Activated T-cell treated with anti-CD3 and anti-CD28 coated beads, Interleukin-2, amount 50 U/mL, for 4 hours (primary cell): ENCODE measurements around the gene ADAMTS6. TPM values are rescaled to one million over a fixed set of nuclear protein-coding genes. Genes with fewer than 3 reads are reported as not detected.
"Not testable (repeated sequence)": the region's sequence is repeated elsewhere in the genome, so short reads cannot be mapped to it uniquely, and the experiment has no call there.

ENCODE experiments used
- ATAC-seq, 2 donors: fragments of 200-7000 bp; cut with Tn5 transposase; one replicate each; pipeline ENCODE4 v1.10.0; 2021
- DNase-seq: peaks from one replicate; pipeline ENCODE4 v3.0.0-alpha.2; 2020
- H3K27me3 Mint-ChIP-seq: one replicate; pipeline ENCODE4 v1.8.0; 2021; ENCODE audit warnings: low read depth, mixed read lengths
- H3K36me3 Mint-ChIP-seq: one replicate; pipeline ENCODE4 v1.8.0; 2022; ENCODE audit warnings: mixed read lengths; ENCODE audit not compliant: insufficient read depth
- H3K4me1 Mint-ChIP-seq: one replicate; pipeline ENCODE4 v1.8.0; 2021; ENCODE audit warnings: low read depth, mixed read lengths
- H3K4me3 Mint-ChIP-seq: one replicate; pipeline ENCODE4 v1.8.0; 2021; ENCODE audit warnings: mild to moderate bottlenecking, moderate library complexity, mixed read lengths
- H3K9me3 Mint-ChIP-seq: one replicate; pipeline ENCODE4 v1.8.0; 2021; ENCODE audit warnings: mixed read lengths
- total RNA-seq, 3 donors: library from RNA; stranded (reverse); gene quantifications; one replicate each; pipeline ENCODE4 v1.2.1, GENCODE V29; 2021

Gene ADAMTS6
- total RNA-seq, 3 donors from 2014 or later = 0.27 to 0.63 (median 0.61) TPM

- DNase-seq (no peak), ATAC-seq (no peak)
- Mint-ChIP-seq H3K4me1 (no peaks in the 10 kb centered on the region), H3K36me3 (peaks cover 2% of the 10 kb centered on the region), H3K4me3 (no peak overlapping the region), H3K27me3 (peaks cover 3% of the 10 kb centered on the region), H3K9me3 (peaks cover 2% of the 10 kb centered on the region)
Observed at GRCh38 chr5:65441800-65442199, 39.9 kb downstream of the ADAMTS6 start.

GRCh38 chr5:65440456-65440855, 41.3 kb downstream of the ADAMTS6 start:
- H3K4me3 Mint-ChIP-seq = no peak overlapping the region

GRCh38 chr5:65434122-65434521, 47.6 kb downstream of the ADAMTS6 start:
- no peak overlapping the region for H3K4me3 Mint-ChIP-seq
- DNase-seq (no peak), ATAC-seq (no peak)
- no peaks in the 10 kb centered on the region for H3K4me1 Mint-ChIP-seq
- H3K9me3 Mint-ChIP-seq = peaks cover 3% of the 10 kb centered on the region
- H3K27me3 Mint-ChIP-seq = peaks cover 5% of the 10 kb centered on the region
- no peaks in the 10 kb centered on the region for H3K36me3 Mint-ChIP-seq

More at GRCh38 chr5:65440456-65440855, 41.3 kb downstream of the ADAMTS6 start:
- H3K4me1 Mint-ChIP-seq = no peaks in the 10 kb centered on the region
- ATAC-seq (no peak), DNase-seq (no peak)
- peaks cover 2% of the 10 kb centered on the region for H3K36me3 Mint-ChIP-seq
- H3K27me3 Mint-ChIP-seq = peaks cover 3% of the 10 kb centered on the region
- peaks cover 3% of the 10 kb centered on the region for H3K9me3 Mint-ChIP-seq

GRCh38 chr5:65426656-65427055, 55.1 kb downstream of the ADAMTS6 start:
- H3K36me3 Mint-ChIP-seq = no peaks in the 10 kb centered on the region
- DNase-seq (no peak), ATAC-seq (no peak)
- H3K4me1 Mint-ChIP-seq = no peaks in the 10 kb centered on the region
- H3K4me3 Mint-ChIP-seq = no peak overlapping the region
- peaks cover 4% of the 10 kb centered on the region for H3K27me3 Mint-ChIP-seq
- H3K9me3 Mint-ChIP-seq = peaks cover 6% of the 10 kb centered on the region

GRCh38 chr5:65423623-65424022, 58.1 kb downstream of the ADAMTS6 start:
- Mint-ChIP-seq H3K4me1 (no peaks in the 10 kb centered on the region), H3K36me3 (no peaks in the 10 kb centered on the region), H3K9me3 (peaks cover 21% of the 10 kb centered on the region), H3K4me3 (no peak overlapping the region), H3K27me3 (peaks cover 6% of the 10 kb centered on the region)
- DNase-seq = no peak
- no peak for ATAC-seq

- ATAC-seq = no peak
- Mint-ChIP-seq H3K9me3 (peaks cover 21% of the 10 kb centered on the region), H3K4me3 (no peak overlapping the region), H3K27me3 (peaks cover 6% of the 10 kb centered on the region), H3K4me1 (no peaks in the 10 kb centered on the region), H3K36me3 (no peaks in the 10 kb centered on the region)
- DNase-seq = no peak
Observed at GRCh38 chr5:65418661-65419060, 63.1 kb downstream of the ADAMTS6 start.

GRCh38 chr5:65413822-65414221, 67.9 kb downstream of the ADAMTS6 start:
- H3K9me3 Mint-ChIP-seq = no peaks in the 10 kb centered on the region
- no peak for DNase-seq
- H3K27me3 Mint-ChIP-seq = no peaks in the 10 kb centered on the region
- no peaks in the 10 kb centered on the region for H3K36me3 Mint-ChIP-seq
- ATAC-seq = no peak
- H3K4me1 Mint-ChIP-seq = no peaks in the 10 kb centered on the region
- H3K4me3 Mint-ChIP-seq = no peak overlapping the region

- no peaks in the 10 kb centered on the region for H3K9me3 Mint-ChIP-seq
- peaks cover 2% of the 10 kb centered on the region for H3K36me3 Mint-ChIP-seq
- no peaks in the 10 kb centered on the region for H3K4me1 Mint-ChIP-seq
- H3K4me3 Mint-ChIP-seq = no peak overlapping the region
- DNase-seq (no peak), ATAC-seq (no peak)
- no peaks in the 10 kb centered on the region for H3K27me3 Mint-ChIP-seq
Observed at GRCh38 chr5:65412842-65413241, 68.9 kb downstream of the ADAMTS6 start.

- ATAC-seq (no peak), DNase-seq (no peak)
- Mint-ChIP-seq H3K36me3 (peaks cover 2% of the 10 kb centered on the region), H3K4me3 (no peak overlapping the region), H3K4me1 (no peaks in the 10 kb centered on the region), H3K9me3 (no peaks in the 10 kb centered on the region), H3K27me3 (no peaks in the 10 kb centered on the region)
Observed at GRCh38 chr5:65411356-65411755, 70.4 kb downstream of the ADAMTS6 start.

GRCh38 chr5:65395526-65396155, 86.1 kb downstream of the ADAMTS6 start:
- ATAC-seq (no peak), DNase-seq (no peak)
- Mint-ChIP-seq H3K27me3 (no peaks in the 10 kb centered on the region), H3K9me3 (no peaks in the 10 kb centered on the region), H3K4me3 (no peak overlapping the region), H3K4me1 (no peaks in the 10 kb centered on the region), H3K36me3 (no peaks in the 10 kb centered on the region)

GRCh38 chr5:65394087-65394486, 87.6 kb downstream of the ADAMTS6 start:
- Mint-ChIP-seq H3K4me3 (no peak overlapping the region), H3K36me3 (no peaks in the 10 kb centered on the region), H3K27me3 (no peaks in the 10 kb centered on the region), H3K9me3 (no peaks in the 10 kb centered on the region), H3K4me1 (no peaks in the 10 kb centered on the region)
- no peak for DNase-seq
- no peak for ATAC-seq

- Mint-ChIP-seq H3K9me3 (no peaks in the 10 kb centered on the region), H3K4me1 (no peaks in the 10 kb centered on the region), H3K27me3 (no peaks in the 10 kb centered on the region), H3K4me3 (no peak overlapping the region), H3K36me3 (no peaks in the 10 kb centered on the region)
- no peak for DNase-seq
- ATAC-seq = no peak
Observed at GRCh38 chr5:65391591-65391990, 90.1 kb downstream of the ADAMTS6 start.

GRCh38 chr5:65390208-65390607, 91.5 kb downstream of the ADAMTS6 start:
- DNase-seq (no peak), ATAC-seq (no peak)
- Mint-ChIP-seq H3K27me3 (no peaks in the 10 kb centered on the region), H3K4me1 (no peaks in the 10 kb centered on the region), H3K9me3 (no peaks in the 10 kb centered on the region), H3K36me3 (no peaks in the 10 kb centered on the region), H3K4me3 (no peak overlapping the region)

- ATAC-seq (no peak), DNase-seq (no peak)
- Mint-ChIP-seq H3K4me3 (no peak overlapping the region), H3K9me3 (no peaks in the 10 kb centered on the region), H3K4me1 (no peaks in the 10 kb centered on the region), H3K36me3 (no peaks in the 10 kb centered on the region), H3K27me3 (no peaks in the 10 kb centered on the region)
Observed at GRCh38 chr5:65383859-65384258, 97.9 kb downstream of the ADAMTS6 start.

GRCh38 chr5:65382582-65382981, 99.1 kb downstream of the ADAMTS6 start:
- H3K4me3 Mint-ChIP-seq = no peak overlapping the region
- H3K9me3 Mint-ChIP-seq = no peaks in the 10 kb centered on the region
- DNase-seq (no peak), ATAC-seq (no peak)
- H3K4me1 Mint-ChIP-seq = no peaks in the 10 kb centered on the region
- H3K36me3 Mint-ChIP-seq = no peaks in the 10 kb centered on the region
- no peaks in the 10 kb centered on the region for H3K27me3 Mint-ChIP-seq

GRCh38 chr5:65370505-65370904, 111.2 kb downstream of the ADAMTS6 start:
- H3K4me3 Mint-ChIP-seq, H3K36me3 Mint-ChIP-seq, ATAC-seq, H3K27me3 Mint-ChIP-seq, H3K4me1 Mint-ChIP-seq, DNase-seq, H3K9me3 Mint-ChIP-seq: not testable (repeated sequence)
